Stimulated activated CD8-positive, alpha-beta memory T cell treated with anti-CD3 and anti-CD28 coated beads, Interleukin-12 subunit alpha, Interleukin-12 subunit beta, amount 100 ng/mL, for 1 hour (primary cell): ENCODE results near the gene THRB.

Source experiments
- DNase-seq: peaks from one replicate; pipeline ENCODE4 v3.0.0-alpha.2; 2020; ENCODE audit warnings: low read depth

The THRB gene

GRCh38 chr3:24303057-24303754 lies 191.4 kb downstream of the THRB start:
- DNase-seq: no peak

GRCh38 chr3:24302396-24302795 lies 192.3 kb downstream of the THRB start:
- no peak for DNase-seq

- DNase-seq: no peak
Measured at GRCh38 chr3:24300949-24301348, 193.7 kb downstream of the THRB start.

- no peak for DNase-seq
Measured at GRCh38 chr3:24299806-24300626, 194.6 kb downstream of the THRB start.

GRCh38 chr3:24299246-24299805 lies 195.3 kb downstream of the THRB start:
- no peak for DNase-seq

- DNase-seq: no peak
Measured at GRCh38 chr3:24296441-24297205, 198.0 kb downstream of the THRB start.

GRCh38 chr3:24294150-24294549 lies 200.5 kb downstream of the THRB start:
- no peak for DNase-seq

GRCh38 chr3:24291646-24292045 lies 203.0 kb downstream of the THRB start:
- no peak for DNase-seq

- no peak for DNase-seq
Measured at GRCh38 chr3:24290596-24290995, 204.1 kb downstream of the THRB start.

- DNase-seq: no peak
Measured at GRCh38 chr3:24288496-24289236, 206.0 kb downstream of the THRB start.

- no peak for DNase-seq
Measured at GRCh38 chr3:24287755-24288450, 206.7 kb downstream of the THRB start.

GRCh38 chr3:24286405-24286804 lies 208.2 kb downstream of the THRB start:
- no peak for DNase-seq

GRCh38 chr3:24278543-24278942 lies 216.1 kb downstream of the THRB start:
- DNase-seq: no peak

GRCh38 chr3:24273491-24273890 lies 221.2 kb downstream of the THRB start:
- no peak for DNase-seq

GRCh38 chr3:24272875-24273274 lies 221.8 kb downstream of the THRB start:
- no peak for DNase-seq

- no peak for DNase-seq
Measured at GRCh38 chr3:24272408-24272807, 222.2 kb downstream of the THRB start.

- DNase-seq: no peak
Measured at GRCh38 chr3:24271228-24271627, 223.4 kb downstream of the THRB start.

GRCh38 chr3:24270744-24271143 lies 223.9 kb downstream of the THRB start:
- no peak for DNase-seq

GRCh38 chr3:24270204-24270691 lies 224.4 kb downstream of the THRB start:
- DNase-seq: no peak

- DNase-seq: no peak
Measured at GRCh38 chr3:24264748-24265158, 229.9 kb downstream of the THRB start.

- DNase-seq: no peak
Measured at GRCh38 chr3:24264011-24264410, 230.6 kb downstream of the THRB start.
